ENCODE data around the gene RPIA.
"Not testable (repeated sequence)": the region's sequence is repeated elsewhere in the genome, so short reads cannot be mapped to it uniquely, and the experiment has no call there.

Gene RPIA

GRCh38 chr2:88737385-88737784 is 45.9 kb downstream of the RPIA start:
- DNase-seq (ENCODE audit: low spot score in 2 of 2) (no peak), ATAC-seq (no peak)
- H3K36me3 Mint-ChIP-seq, result peaks cover 75% of the 10 kb centered on the region
- peak overlapping the region; percentile 68 for H3K27ac Mint-ChIP-seq
- peaks cover 8% of the 10 kb centered on the region for H3K4me1 Mint-ChIP-seq
- no peak overlapping the region for H3K4me3 Mint-ChIP-seq
- H3K9me3 Mint-ChIP-seq, result no peaks in the 10 kb centered on the region

GRCh38 chr2:88738271-88738670 is 46.8 kb downstream of the RPIA start:
- ATAC-seq, result no peak
- DNase-seq (ENCODE audit: low spot score in 2 of 2), result no peak
- Mint-ChIP-seq H3K4me1 (peaks cover 3% of the 10 kb centered on the region), H3K9me3 (no peaks in the 10 kb centered on the region), H3K36me3 (peaks cover 78% of the 10 kb centered on the region), H3K27ac (peak overlapping the region; percentile 68), H3K4me3 (no peak overlapping the region)

- peaks cover 90% of the 10 kb centered on the region for H3K36me3 Mint-ChIP-seq
- peaks cover 4% of the 10 kb centered on the region for H3K9me3 Mint-ChIP-seq
- H3K27ac Mint-ChIP-seq, result no peak overlapping the region
- DNase-seq (ENCODE audit: low spot score in 2 of 2) (peak; percentile 48 to 84), ATAC-seq (peak; percentile 69)
- H3K4me3 Mint-ChIP-seq, result no peak overlapping the region
- H3K4me1 Mint-ChIP-seq, result peaks cover 10% of the 10 kb centered on the region
Observed at GRCh38 chr2:88739985-88740600, 48.6 kb downstream of the RPIA start.

GRCh38 chr2:88746929-88747490 is 55.5 kb downstream of the RPIA start:
- Mint-ChIP-seq H3K4me1 (peaks cover 10% of the 10 kb centered on the region), H3K4me3 (no peak overlapping the region), H3K27ac (no peak overlapping the region), H3K9me3 (peaks cover 9% of the 10 kb centered on the region), H3K36me3 (peaks cover 100% of the 10 kb centered on the region)
- ATAC-seq (no peak), DNase-seq (ENCODE audit: low spot score in 2 of 2) (no peak)

- Mint-ChIP-seq H3K4me3 (no peak overlapping the region), H3K27ac (no peak overlapping the region), H3K4me1 (peaks cover 10% of the 10 kb centered on the region), H3K36me3 (peaks cover 100% of the 10 kb centered on the region), H3K9me3 (peaks cover 9% of the 10 kb centered on the region)
- DNase-seq (ENCODE audit: low spot score in 2 of 2), result peak in 1 of 2 donors; percentile 6
- no peak for ATAC-seq
Observed at GRCh38 chr2:88747990-88748389, 56.5 kb downstream of the RPIA start.

GRCh38 chr2:88751768-88752167 is 60.3 kb downstream of the RPIA start:
- DNase-seq (ENCODE audit: low spot score in 2 of 2) (no peak), ATAC-seq (no peak)
- peak overlapping the region; percentile 63 for H3K27ac Mint-ChIP-seq
- H3K4me1 Mint-ChIP-seq, result peaks cover 9% of the 10 kb centered on the region
- H3K4me3 Mint-ChIP-seq, result no peak overlapping the region
- no peaks in the 10 kb centered on the region for H3K9me3 Mint-ChIP-seq
- H3K36me3 Mint-ChIP-seq, result peaks cover 77% of the 10 kb centered on the region

- H3K4me3 Mint-ChIP-seq, result no peak overlapping the region
- H3K9me3 Mint-ChIP-seq, result peaks cover 4% of the 10 kb centered on the region
- ATAC-seq (peak; percentile 68), DNase-seq (ENCODE audit: low spot score in 2 of 2) (no peak)
- H3K4me1 Mint-ChIP-seq, result peaks cover 9% of the 10 kb centered on the region
- H3K36me3 Mint-ChIP-seq, result peaks cover 54% of the 10 kb centered on the region
- peak overlapping the region; percentile 85 for H3K27ac Mint-ChIP-seq
Observed at GRCh38 chr2:88753833-88754584, 62.5 kb downstream of the RPIA start.

- no peak for ATAC-seq
- DNase-seq (ENCODE audit: low spot score in 2 of 2), result no peak
- Mint-ChIP-seq H3K27ac (peak overlapping the region; percentile 85), H3K9me3 (peaks cover 4% of the 10 kb centered on the region), H3K4me3 (no peak overlapping the region), H3K36me3 (peaks cover 47% of the 10 kb centered on the region), H3K4me1 (peaks cover 9% of the 10 kb centered on the region)
Observed at GRCh38 chr2:88754585-88755320, 63.3 kb downstream of the RPIA start.

- Mint-ChIP-seq H3K36me3 (peaks cover 36% of the 10 kb centered on the region), H3K9me3 (peaks cover 4% of the 10 kb centered on the region), H3K4me1 (peaks cover 9% of the 10 kb centered on the region), H3K4me3 (no peak overlapping the region), H3K27ac (no peak overlapping the region)
- ATAC-seq, result no peak
- no peak for DNase-seq (ENCODE audit: low spot score in 2 of 2)
Observed at GRCh38 chr2:88755836-88756235, 64.4 kb downstream of the RPIA start.

- peaks cover 4% of the 10 kb centered on the region for H3K9me3 Mint-ChIP-seq
- peaks cover 24% of the 10 kb centered on the region for H3K36me3 Mint-ChIP-seq
- DNase-seq (ENCODE audit: low spot score in 2 of 2) (no peak), ATAC-seq (no peak)
- no peak overlapping the region for H3K4me3 Mint-ChIP-seq
- H3K4me1 Mint-ChIP-seq, result peaks cover 9% of the 10 kb centered on the region
- H3K27ac Mint-ChIP-seq, result no peak overlapping the region
Observed at GRCh38 chr2:88757025-88757424, 65.6 kb downstream of the RPIA start.

- H3K4me1 Mint-ChIP-seq, result not testable (repeated sequence)
Observed at GRCh38 chr2:88758702-88759101, 67.2 kb downstream of the RPIA start.

GRCh38 chr2:88760819-88761598 is 69.5 kb downstream of the RPIA start:
- Mint-ChIP-seq H3K27ac (no peak overlapping the region), H3K4me3 (no peak overlapping the region), H3K9me3 (peaks cover 4% of the 10 kb centered on the region)

More at GRCh38 chr2:88758702-88759101, 67.2 kb downstream of the RPIA start:
- not testable (repeated sequence) for H3K4me3 Mint-ChIP-seq; H3K9me3 Mint-ChIP-seq; DNase-seq (ENCODE audit: low spot score in 2 of 2); H3K27ac Mint-ChIP-seq; ATAC-seq
- H3K36me3 Mint-ChIP-seq, result peaks cover 10% of the 10 kb centered on the region

GRCh38 chr2:88764141-88764849 is 72.8 kb downstream of the RPIA start:
- DNase-seq (ENCODE audit: low spot score in 2 of 2), result no peak
- no peaks in the 10 kb centered on the region for H3K9me3 Mint-ChIP-seq
- H3K4me1 Mint-ChIP-seq, result peaks cover 7% of the 10 kb centered on the region
- H3K36me3 Mint-ChIP-seq, result no peaks in the 10 kb centered on the region
- no peak overlapping the region for H3K27ac Mint-ChIP-seq
- no peak for ATAC-seq
- H3K4me3 Mint-ChIP-seq, result no peak overlapping the region

More at GRCh38 chr2:88760819-88761598, 69.5 kb downstream of the RPIA start:
- no peak for DNase-seq (ENCODE audit: low spot score in 2 of 2)
- peaks cover 7% of the 10 kb centered on the region for H3K4me1 Mint-ChIP-seq
- no peak for ATAC-seq
- peaks cover under 1% of the 10 kb centered on the region for H3K36me3 Mint-ChIP-seq

- ATAC-seq (no peak), DNase-seq (ENCODE audit: low spot score in 2 of 2) (no peak)
- H3K4me3 Mint-ChIP-seq, result no peak overlapping the region
- no peaks in the 10 kb centered on the region for H3K36me3 Mint-ChIP-seq
- peaks cover 7% of the 10 kb centered on the region for H3K4me1 Mint-ChIP-seq
- H3K27ac Mint-ChIP-seq, result no peak overlapping the region
- H3K9me3 Mint-ChIP-seq, result no peaks in the 10 kb centered on the region
Observed at GRCh38 chr2:88764850-88765153, 73.3 kb downstream of the RPIA start.

Data from stimulated activated effector memory CD8-positive, alpha-beta T cell treated with anti-CD3 and anti-CD28 coated beads, Interleukin-12 subunit alpha, Interleukin-12 subunit beta, amount 100 ng/mL, for 72 hours (primary cell).